Parathyroid adenoma (tissue), 2 donors: ENCODE data around the gene MYO1B.

Experiments used
- H2AFZ ChIP-seq: fragments of 300-600 bp; sonication (generic); one replicate; pipeline ENCODE4 v1.7.0; 2017; ENCODE audit warnings: antibody characterized with exemption, mild to moderate bottlenecking
- H3K27ac ChIP-seq: fragments of 300-600 bp; sonication (generic); one replicate; pipeline ENCODE4 v1.7.0; 2017
- H3K27me3 ChIP-seq: fragments of 300-600 bp; sonication (generic); one replicate; pipeline ENCODE4 v1.7.0; 2017; ENCODE audit warnings: low read length; ENCODE audit not compliant: control insufficient read depth, insufficient read depth
- H3K36me3 ChIP-seq: fragments of 300-600 bp; sonication (generic); one replicate; pipeline ENCODE4 v1.7.0; 2017; ENCODE audit warnings: low read length; ENCODE audit not compliant: control insufficient read depth, insufficient read depth
- H3K4me1 ChIP-seq: fragments of 300-600 bp; sonication (generic); one replicate; pipeline ENCODE4 v1.7.0; 2017; ENCODE audit warnings: control low read depth
- H3K4me2 ChIP-seq: fragments of 300-600 bp; sonication (generic); one replicate; pipeline ENCODE4 v1.7.0; 2017; ENCODE audit warnings: low read length
- H3K4me3 ChIP-seq: fragments of 300-600 bp; sonication (generic); one replicate; pipeline ENCODE4 v1.7.0; 2017; ENCODE audit warnings: low read depth, low read length
- H3K79me2 ChIP-seq: fragments of 300-600 bp; sonication (generic); one replicate; pipeline ENCODE4 v1.7.0; 2017; ENCODE audit warnings: control low read depth
- H3K9ac ChIP-seq: fragments of 300-600 bp; sonication (generic); one replicate; pipeline ENCODE4 v1.7.0; 2017; ENCODE audit warnings: mild to moderate bottlenecking
- H3K9me3 ChIP-seq: fragments of 300-600 bp; sonication (generic); one replicate; pipeline ENCODE4 v1.7.0; 2017; ENCODE audit warnings: low read length; ENCODE audit not compliant: control insufficient read depth
- CTCF ChIP-seq: fragments of 300-600 bp; sonication (generic); IDR thresholded peaks from one replicate; pipeline ENCODE4 v1.7.0; 2017; ENCODE audit warnings: antibody characterized with exemption, mild to moderate bottlenecking
- donor health status: primary hyperparathyroidism.

The MYO1B gene

GRCh38 chr2:191386938-191387536 is 141.8 kb downstream of the MYO1B start:
- H3K9me3 ChIP-seq: no peaks in the 10 kb centered on the region
- no peak overlapping the region for H2AFZ ChIP-seq
- no peak overlapping the region for H3K4me2 ChIP-seq
- H3K36me3 ChIP-seq: no peaks in the 10 kb centered on the region
- H3K79me2 ChIP-seq: no peaks in the 10 kb centered on the region
- no peaks in the 10 kb centered on the region for H3K4me1 ChIP-seq
- H3K27me3 ChIP-seq: no peaks in the 10 kb centered on the region
- H3K9ac ChIP-seq: no peak overlapping the region
- no peak for TF ChIP-seq CTCF
- H3K27ac ChIP-seq: no peak overlapping the region
- H3K4me3 ChIP-seq: no peak overlapping the region

GRCh38 chr2:191389288-191389687 is 144.1 kb downstream of the MYO1B start:
- no peak overlapping the region for H3K4me3 ChIP-seq
- H3K36me3 ChIP-seq: no peaks in the 10 kb centered on the region
- H3K27me3 ChIP-seq: no peaks in the 10 kb centered on the region
- no peak for TF ChIP-seq CTCF
- no peak overlapping the region for H2AFZ ChIP-seq
- H3K9ac ChIP-seq: no peak overlapping the region
- H3K79me2 ChIP-seq: no peaks in the 10 kb centered on the region
- no peak overlapping the region for H3K27ac ChIP-seq
- no peaks in the 10 kb centered on the region for H3K9me3 ChIP-seq
- no peak overlapping the region for H3K4me2 ChIP-seq
- no peaks in the 10 kb centered on the region for H3K4me1 ChIP-seq

GRCh38 chr2:191391171-191391570 is 146.0 kb downstream of the MYO1B start:
- Histone ChIP-seq H3K9ac (no peak overlapping the region), H3K79me2 (no peaks in the 10 kb centered on the region), H3K4me2 (no peak overlapping the region), H3K36me3 (no peaks in the 10 kb centered on the region), H3K27me3 (no peaks in the 10 kb centered on the region), H3K4me1 (no peaks in the 10 kb centered on the region), H3K27ac (no peak overlapping the region), H2AFZ (no peak overlapping the region), H3K9me3 (no peaks in the 10 kb centered on the region), H3K4me3 (no peak overlapping the region)
- TF ChIP-seq CTCF: no peak

GRCh38 chr2:191394043-191394442 is 148.8 kb downstream of the MYO1B start:
- Histone ChIP-seq H2AFZ (no peak overlapping the region), H3K4me1 (no peaks in the 10 kb centered on the region), H3K4me3 (no peak overlapping the region), H3K9ac (no peak overlapping the region), H3K27ac (no peak overlapping the region), H3K79me2 (no peaks in the 10 kb centered on the region), H3K4me2 (no peak overlapping the region), H3K9me3 (no peaks in the 10 kb centered on the region), H3K27me3 (no peaks in the 10 kb centered on the region), H3K36me3 (no peaks in the 10 kb centered on the region)
- no peak for TF ChIP-seq CTCF

GRCh38 chr2:191396794-191397193 is 151.6 kb downstream of the MYO1B start:
- Histone ChIP-seq H3K9me3 (no peaks in the 10 kb centered on the region), H3K79me2 (no peaks in the 10 kb centered on the region), H2AFZ (no peak overlapping the region), H3K4me1 (no peaks in the 10 kb centered on the region), H3K4me2 (no peak overlapping the region), H3K4me3 (no peak overlapping the region), H3K27ac (no peak overlapping the region), H3K9ac (no peak overlapping the region), H3K36me3 (no peaks in the 10 kb centered on the region), H3K27me3 (no peaks in the 10 kb centered on the region)
- TF ChIP-seq CTCF: no peak
